ENCODE data around the gene EFCAB6.

The EFCAB6 gene, protein sequence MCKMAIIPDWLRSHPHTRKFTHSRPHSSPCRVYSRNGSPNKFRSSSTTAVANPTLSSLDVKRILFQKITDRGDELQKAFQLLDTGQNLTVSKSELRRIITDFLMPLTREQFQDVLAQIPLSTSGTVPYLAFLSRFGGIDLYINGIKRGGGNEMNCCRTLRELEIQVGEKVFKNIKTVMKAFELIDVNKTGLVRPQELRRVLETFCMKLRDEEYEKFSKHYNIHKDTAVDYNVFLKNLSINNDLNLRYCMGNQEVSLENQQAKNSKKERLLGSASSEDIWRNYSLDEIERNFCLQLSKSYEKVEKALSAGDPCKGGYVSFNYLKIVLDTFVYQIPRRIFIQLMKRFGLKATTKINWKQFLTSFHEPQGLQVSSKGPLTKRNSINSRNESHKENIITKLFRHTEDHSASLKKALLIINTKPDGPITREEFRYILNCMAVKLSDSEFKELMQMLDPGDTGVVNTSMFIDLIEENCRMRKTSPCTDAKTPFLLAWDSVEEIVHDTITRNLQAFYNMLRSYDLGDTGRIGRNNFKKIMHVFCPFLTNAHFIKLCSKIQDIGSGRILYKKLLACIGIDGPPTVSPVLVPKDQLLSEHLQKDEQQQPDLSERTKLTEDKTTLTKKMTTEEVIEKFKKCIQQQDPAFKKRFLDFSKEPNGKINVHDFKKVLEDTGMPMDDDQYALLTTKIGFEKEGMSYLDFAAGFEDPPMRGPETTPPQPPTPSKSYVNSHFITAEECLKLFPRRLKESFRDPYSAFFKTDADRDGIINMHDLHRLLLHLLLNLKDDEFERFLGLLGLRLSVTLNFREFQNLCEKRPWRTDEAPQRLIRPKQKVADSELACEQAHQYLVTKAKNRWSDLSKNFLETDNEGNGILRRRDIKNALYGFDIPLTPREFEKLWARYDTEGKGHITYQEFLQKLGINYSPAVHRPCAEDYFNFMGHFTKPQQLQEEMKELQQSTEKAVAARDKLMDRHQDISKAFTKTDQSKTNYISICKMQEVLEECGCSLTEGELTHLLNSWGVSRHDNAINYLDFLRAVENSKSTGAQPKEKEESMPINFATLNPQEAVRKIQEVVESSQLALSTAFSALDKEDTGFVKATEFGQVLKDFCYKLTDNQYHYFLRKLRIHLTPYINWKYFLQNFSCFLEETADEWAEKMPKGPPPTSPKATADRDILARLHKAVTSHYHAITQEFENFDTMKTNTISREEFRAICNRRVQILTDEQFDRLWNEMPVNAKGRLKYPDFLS (N-terminal part only)

DNA sequence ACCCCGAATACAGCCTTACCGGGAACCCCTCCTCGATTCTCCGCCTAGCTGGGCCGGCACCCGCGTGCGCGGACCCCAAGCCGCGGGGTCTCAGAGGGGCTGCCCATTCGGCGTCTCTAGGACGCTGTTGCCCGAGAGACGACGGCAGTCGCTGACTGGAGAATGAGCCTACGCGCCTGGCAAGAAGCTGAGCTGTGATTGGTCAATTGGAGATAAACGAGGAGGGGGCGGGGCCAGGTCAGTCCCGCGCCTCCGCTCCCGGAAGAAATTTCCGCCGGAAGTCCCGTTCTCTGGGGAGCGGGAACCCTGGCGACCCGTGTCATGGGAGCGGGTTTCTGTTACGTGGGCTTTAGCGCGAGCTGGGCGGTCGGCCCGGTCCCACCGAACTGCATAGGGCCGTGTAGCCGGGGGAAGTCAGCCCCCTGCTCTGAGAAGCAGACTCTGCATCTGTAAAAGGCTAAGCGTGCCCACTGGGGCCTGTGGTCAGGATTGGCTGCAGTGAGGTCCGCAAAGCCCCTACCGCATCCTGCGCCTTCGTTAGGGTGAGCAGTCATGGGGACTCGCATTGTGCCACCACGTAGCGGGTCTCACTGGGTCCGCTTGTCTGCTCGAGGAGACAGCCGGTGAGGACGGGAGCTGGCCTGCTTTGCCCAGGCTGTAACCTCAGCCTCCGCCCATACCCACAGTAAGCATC is at the start of gene EFCAB6:
EFCAB6 (minus strand) TSS at position 157 of the 694 bp plus-strand sequence. CDS start 29,987 bp downstream, outside the sequence.
- DNase-seq (ENCODE audit: low spot score) = peak; percentile 91

DNA sequence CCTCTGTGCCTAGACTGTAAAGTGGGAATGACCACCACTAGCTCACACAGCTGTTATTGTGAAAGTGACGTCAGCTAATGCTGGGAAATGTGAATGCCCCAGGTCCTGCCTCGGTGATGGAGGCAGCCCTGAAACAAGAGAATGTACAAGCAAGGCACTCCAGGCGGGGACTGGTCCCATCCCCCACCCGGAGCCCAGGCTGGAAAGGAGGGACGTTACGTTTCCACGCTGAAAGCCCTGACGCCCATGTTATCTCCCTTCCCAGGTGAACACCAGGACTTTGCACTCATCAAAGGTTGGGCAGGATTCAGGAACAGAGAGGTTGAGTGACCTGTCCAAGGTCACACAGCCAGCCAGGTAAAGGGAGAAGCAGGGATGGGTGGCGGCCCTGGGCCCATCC is 49.4 kb upstream of the EFCAB6 start:
- DNase-seq (ENCODE audit: low spot score) = no peak

DNA sequence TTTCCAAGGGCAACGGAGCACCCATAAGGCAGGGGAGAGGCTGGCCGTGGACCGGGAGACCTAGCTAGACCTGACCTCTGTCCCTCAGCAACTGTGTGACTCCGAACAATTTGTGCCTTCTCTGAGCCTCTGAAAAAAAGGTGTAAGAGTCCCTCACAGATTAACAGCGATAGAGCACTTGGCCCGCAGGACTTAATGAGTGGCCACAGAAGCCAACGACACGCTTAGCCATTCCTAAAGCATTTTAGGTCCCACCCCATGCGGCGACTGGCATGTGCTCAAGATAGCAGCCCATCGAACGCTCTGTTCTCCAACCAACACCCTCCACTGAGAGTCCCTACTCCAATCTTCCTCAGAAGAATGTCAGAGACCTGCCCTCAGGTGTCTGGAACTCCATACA is 48.7 kb upstream of the EFCAB6 start:
- DNase-seq (ENCODE audit: low spot score) = no peak

DNA sequence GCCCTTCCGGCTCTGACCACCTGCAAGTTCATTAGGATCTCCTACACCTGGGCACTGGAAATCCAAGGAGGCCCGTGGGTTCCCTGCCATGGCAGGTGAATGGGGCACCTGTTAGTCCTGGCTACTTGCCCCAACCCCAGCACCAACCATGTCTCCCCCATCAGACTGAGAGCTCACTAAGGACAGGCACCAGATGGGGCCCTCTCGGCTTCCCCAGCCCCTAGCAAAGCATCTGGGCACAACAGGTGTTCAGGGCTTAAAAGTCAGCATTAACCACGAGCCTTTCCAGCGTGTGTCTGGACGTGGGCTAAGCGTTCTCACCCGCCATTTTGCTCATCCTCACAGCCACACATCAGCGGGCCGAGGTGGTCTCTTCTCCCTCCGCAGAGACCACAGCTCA is 48.0 kb upstream of the EFCAB6 start:
- no peak for DNase-seq (ENCODE audit: low spot score)

DNA sequence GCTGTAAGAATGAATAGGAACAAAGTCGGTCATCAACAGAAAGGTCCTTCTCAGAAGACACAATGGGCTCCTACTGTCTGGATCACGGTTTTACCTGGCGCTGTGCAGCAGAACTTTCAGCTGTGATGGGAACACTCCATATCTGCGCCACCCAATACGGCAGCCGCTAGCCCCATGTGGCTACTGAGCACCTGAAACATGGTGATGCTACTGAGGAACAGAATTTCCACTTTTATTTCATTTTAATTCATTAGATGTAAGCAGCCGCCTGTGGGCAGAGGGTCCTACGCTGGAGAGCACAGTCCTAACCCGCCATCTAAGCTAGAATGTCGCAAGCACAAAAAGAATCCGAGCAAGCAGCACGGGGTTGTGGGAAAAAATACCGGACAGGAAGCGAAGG is 47.5 kb upstream of the EFCAB6 start:
- no peak for DNase-seq (ENCODE audit: low spot score)

DNA sequence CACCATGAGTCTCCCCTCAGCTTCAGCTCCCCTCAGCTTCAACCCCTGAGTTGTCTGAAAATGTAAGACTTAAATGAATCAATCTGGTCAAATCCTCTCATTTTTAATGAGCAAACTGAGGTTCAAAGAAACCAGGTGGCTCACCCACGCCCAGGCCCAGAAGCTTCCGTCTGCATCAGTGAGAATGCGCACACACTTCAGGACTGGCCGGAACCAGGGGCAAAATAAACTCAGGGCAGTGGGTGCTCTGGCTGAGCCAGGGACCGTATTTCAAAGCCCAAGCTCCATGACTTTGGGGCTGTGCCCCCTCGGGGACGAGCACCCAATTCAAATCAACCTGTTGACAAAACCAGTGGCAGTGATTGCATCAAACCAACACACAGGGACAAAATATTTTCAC is 47.1 kb upstream of the EFCAB6 start:
- no peak for DNase-seq (ENCODE audit: low spot score)

DNA sequence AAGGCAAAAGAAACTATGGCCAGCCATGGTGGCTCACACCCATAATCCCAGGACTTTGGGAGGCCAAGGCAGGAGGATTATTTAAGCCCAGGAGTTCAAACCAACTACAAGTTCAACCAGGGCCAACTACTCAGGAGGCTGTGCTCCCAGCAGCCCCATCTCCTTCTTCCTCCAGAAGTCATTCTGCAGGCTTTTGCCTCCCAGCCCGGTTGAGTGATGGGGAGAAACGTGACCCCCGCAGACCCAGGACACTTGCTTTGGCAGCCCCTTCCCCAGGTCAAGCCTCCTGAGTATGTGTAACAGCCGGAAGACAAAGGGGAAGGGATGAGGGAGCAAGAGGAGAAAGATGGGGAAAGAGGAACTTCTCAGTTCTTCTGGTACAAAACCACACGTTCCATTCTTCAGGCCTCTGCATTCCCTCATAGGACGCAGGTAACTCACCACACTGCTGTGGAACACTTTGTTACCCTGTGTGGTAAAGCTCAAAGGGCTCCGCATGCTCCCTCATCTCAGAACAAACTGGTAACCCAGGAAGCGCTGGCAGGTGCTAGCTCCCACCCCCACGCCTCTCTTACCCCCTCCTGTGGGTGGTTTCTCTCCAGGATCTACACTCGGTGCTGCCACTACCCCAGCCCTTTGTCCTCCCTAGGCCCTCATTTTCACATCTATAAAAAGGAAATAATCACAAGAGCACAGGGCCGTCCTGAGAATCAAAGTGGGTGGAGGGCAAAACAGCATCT is 46.2 kb upstream of the EFCAB6 start:
- no peak for DNase-seq (ENCODE audit: low spot score)

DNA sequence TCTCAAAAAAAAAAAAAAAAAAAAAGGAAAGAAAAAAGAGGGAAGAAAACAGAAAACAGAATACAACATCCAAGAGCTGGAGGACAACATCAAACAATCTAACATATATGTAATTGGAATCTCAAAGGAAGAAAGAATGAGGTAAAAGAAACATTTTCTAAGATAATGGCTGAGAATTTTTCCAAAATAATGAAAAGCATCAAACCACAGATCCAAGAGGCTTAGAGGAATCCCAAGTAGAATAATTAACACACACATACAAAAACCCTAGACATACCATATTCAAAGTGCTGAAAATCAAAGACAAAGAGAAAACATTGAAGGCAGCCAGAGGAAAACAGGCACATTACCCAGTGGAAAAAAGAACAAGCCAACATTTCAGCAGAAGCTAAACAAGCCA is 45.3 kb upstream of the EFCAB6 start:
- DNase-seq (ENCODE audit: low spot score) = no peak

DNA sequence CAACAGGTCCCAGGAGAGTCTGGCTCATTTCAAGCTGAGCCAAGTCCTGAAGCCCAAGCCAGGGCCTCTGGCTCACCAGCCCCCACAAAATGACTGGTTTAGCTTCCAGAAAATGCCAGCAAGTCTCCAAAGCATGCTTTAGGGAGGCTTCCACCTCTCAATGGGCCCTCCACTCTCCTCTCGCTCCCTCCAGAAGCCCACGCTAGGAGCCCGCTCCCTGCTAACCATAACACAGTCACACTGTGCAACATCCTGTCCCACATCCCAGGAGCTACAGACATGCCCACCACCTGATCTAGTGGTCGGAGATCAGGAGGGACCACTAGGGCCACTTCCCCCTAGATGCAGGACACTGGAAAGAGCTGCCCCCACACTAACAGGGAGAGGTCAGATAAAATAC is 43.3 kb upstream of the EFCAB6 start:
- DNase-seq (ENCODE audit: low spot score) = no peak

DNA sequence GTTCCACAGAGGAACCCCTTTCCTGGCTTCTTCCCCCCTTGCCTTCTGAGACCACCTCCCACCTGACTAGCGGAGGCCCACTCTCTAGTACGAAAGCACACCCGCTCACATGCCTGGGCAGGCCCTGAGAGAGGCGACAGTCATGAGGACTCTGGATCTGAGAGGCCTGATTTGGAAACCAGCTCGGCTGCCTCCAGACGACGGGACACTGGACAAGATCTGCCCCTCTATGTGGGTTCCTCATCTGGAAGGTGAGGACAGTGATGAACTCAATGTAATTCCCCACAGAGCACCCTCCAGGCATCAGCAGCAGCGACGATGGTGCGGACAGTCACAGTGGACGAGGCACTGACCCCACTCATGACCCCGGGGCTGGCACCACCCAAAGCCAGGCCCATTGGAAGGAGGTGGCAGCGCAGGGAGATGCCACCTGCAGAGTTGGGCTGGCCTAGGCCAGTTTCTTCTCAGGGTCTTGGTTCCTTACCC is 42.7 kb upstream of the EFCAB6 start:
- no peak for DNase-seq (ENCODE audit: low spot score)

DNA sequence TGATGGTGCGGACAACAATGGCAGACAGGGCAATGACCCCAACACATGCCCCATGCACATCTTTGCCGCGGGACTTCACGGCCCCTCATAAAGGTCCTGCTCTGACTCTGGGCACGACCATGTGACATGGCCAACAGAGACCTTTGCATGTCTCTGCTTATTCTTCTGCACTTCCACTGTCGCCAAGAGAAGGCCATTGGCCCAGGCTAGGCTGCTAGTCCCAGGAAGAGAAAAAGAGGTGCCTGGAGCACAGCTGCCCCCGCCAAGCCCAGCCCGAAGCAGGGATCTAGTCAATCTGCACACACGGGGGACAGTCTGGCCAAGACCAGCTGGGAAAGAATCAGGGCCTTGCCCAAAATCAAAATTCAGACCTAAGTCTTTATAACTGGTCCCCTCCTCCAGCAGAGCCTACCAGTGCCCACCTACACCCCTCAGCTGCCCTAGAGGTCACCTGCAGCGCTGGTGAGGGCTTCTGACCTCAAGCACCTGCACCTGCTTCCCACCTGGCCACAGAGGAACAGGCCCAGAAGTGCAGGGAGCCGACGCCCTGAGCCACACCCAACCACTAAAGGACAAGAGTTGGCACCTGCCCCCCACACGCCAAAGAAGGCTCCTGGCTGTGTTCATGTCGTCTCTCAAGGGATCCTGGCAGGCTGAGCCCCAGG is 42.1 kb upstream of the EFCAB6 start:
- DNase-seq (ENCODE audit: low spot score) = no peak

DNA sequence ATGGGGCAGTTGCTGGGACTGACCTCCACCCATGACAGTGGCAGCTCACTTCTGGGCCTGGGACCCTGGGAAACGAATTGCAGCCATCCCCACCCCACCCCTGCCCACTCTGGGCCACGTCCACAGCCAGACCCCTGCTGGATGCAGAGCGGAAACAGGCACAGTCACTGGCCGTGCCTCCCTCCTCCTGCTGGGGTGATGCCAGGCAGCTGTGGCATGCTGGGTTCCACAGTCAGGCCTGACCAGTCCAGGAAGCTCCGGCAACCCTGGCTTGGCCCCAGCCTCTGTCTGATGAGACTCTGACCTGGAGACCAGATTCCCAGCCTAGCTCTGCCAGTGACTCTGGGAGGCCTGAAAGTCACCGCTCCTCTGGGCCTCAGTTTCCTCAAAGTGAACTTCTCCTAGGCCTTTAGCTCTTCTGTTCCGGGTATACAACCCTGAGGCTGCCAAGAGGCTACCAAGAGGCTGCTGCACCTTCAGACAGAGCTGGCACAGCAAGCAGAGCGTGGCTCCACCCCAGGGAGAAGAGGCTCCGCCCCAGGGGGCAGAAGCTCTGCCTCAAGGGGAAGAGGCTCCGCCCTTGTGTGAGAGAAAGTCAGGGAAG is 41.3 kb upstream of the EFCAB6 start:
- DNase-seq (ENCODE audit: low spot score) = no peak

DNA sequence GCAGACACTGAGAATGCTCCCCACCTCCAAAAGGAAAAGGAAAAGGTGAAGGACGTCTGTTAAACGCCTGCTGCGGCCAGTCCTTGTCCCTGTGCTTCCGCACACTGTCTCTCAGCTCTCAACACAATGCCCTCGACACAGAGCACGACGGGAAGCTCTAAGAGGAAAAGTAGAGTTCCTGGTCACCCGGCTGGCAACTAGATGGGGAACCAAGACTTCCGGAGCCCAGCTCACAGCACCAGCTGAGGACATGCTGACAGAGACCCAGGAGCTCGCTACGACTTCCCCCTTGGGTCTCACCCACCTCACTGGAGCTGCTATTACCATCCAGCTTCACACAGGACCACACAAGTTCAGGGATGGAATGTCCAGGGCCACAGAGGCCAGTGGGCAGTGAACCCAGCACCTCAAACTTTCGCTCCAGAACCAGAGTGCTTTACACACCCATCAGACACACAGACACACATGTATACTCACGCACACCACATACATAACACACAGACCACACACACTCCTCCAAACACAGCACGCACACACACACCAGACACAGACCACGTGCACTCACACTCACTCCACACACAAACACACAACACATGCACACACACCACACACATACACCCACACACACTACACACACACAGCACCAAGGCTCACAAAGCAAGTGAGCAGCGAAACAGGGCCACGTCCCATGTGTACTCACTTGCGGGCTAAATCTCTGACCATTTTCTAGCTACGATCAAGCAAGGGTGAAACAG is 40.6 kb upstream of the EFCAB6 start:
- DNase-seq (ENCODE audit: low spot score) = no peak

DNA sequence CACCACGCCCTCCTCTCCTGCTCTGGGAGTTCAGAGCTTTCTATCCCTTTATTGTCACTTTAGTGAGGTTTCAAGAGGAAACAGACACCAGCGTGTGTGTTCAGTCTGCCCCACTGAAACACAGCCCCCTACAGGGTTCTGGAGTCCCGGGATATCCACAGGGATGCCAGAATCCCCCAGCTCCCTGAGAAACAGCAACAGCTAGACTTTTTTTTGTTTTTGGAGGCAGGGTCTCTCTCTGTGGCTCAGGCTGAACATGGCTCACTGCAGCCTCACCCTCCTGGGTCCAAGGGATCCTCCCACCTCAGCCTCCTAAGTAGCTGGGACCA is 39.8 kb upstream of the EFCAB6 start:
- DNase-seq (ENCODE audit: low spot score) = no peak

DNA sequence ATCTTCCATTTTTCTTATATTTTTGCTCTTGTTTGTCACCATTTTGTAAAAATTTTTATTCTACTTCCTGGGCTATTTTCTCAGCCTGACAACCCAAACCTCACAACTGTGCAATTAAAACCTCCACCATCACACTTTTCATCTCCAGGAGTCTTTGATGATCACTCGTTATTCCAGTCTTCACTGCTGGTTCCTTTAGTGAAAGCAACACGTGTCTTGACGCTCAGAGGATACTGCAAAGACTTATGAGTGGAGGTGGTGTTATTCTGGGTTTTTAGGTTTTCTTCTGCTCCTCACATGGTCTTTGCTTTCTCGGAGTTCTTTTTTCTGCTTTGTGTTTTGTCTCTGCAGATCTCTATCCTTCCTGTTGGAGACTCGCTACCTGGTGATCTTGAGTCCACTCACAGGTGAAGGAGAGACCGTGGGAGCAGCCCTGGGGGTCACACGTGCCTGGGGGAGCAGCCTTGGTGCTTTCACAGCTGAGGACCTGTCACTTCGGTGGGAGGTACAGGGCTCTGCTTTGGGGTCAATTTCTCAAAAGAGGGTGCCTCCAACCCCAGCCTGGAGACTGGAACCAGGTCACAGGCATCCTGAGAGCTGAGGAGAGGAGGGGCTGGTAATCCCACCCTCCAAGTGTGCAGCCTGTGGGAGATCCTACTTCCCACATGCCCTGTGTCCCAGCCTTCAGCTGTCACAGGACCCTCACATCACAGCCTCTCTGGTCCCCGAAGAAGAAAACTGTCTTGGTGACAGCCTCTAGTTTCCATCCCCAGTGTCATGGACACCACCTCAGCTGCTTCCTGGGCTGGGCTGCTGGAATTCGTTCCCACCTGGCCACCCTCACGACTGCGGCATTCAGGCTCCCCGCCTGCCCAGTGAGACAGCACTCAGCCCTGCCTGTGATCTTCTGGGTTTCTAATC is 39.2 kb upstream of the EFCAB6 start:
- no peak for DNase-seq (ENCODE audit: low spot score)

DNA sequence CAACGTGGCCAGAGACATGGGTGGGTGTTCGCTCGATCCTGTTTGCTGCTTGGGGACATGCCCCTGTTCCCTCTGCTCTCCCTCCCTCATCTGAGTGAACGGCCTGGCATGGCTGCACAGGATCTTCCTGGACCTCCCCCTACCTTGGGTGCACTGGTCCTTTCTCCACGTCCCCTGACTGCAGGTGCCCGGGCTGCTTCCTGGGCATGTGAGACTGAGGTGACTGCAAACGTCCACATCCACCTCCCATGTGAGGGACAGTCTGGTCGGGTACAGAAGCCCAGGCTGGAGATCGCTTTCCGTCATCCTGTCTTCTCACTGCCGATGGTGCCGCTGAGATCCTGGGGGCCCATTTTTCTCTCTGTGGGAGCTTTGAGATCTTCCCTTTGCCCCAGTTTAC is 38.4 kb upstream of the EFCAB6 start:
- no peak for DNase-seq (ENCODE audit: low spot score)

DNA sequence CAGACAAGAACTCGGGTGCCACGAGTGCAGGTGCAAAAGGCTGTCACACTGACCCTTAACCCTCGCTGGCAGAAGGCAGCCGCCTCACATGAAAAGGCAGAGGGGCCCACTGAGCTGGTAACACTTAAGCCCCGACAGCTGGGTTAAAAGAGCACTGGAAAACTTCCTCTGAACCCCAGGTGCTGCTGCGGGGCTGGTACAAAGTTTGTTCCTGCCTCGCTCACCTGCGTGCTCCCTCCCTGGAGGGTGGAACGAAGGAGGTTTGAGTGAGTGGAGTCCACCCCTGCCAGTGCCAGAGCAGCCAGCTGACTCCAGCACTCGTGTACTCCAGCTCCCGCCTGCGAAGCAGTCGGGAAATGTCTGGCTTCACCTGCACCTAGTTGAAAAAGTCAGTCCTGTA is 37.6 kb upstream of the EFCAB6 start:
- no peak for DNase-seq (ENCODE audit: low spot score)
